ENCODE results near the gene PSAT1.

- no peak for TF ChIP-seq POLR2A (IDR thresholded peaks at IDR 0.05)
- peak; percentile 75 for TF ChIP-seq POLR2AphosphoS5 (IDR thresholded peaks at IDR 0.05)
- TF ChIP-seq, protein P1, sequence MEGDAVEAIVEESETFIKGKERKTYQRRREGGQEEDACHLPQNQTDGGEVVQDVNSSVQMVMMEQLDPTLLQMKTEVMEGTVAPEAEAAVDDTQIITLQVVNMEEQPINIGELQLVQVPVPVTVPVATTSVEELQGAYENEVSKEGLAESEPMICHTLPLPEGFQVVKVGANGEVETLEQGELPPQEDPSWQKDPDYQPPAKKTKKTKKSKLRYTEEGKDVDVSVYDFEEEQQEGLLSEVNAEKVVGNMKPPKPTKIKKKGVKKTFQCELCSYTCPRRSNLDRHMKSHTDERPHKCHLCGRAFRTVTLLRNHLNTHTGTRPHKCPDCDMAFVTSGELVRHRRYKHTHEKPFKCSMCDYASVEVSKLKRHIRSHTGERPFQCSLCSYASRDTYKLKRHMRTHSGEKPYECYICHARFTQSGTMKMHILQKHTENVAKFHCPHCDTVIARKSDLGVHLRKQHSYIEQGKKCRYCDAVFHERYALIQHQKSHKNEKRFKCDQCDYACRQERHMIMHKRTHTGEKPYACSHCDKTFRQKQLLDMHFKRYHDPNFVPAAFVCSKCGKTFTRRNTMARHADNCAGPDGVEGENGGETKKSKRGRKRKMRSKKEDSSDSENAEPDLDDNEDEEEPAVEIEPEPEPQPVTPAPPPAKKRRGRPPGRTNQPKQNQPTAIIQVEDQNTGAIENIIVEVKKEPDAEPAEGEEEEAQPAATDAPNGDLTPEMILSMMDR (IDR thresholded peaks at IDR 0.05): no peak
- TF ChIP-seq EP300 (IDR thresholded peaks at IDR 0.05): no peak
Measured at GRCh38 chr9:78280982-78281668, 15.8 kb upstream of the PSAT1 start.

All from gastroesophageal sphincter (tissue), 3 donors.